MCF 10A (cell line): ENCODE measurements around the gene SAMD4A. TPM values are rescaled to one million over a fixed set of nuclear protein-coding genes. Genes with fewer than 3 reads are reported as not detected.

Source experiments
- BruUV-seq: library from RNA; stranded (reverse); fragments of 400-500 nt; replicated peaks from 2 replicates; lab custom pipeline; 2021; lab: Mats Ljungman, UMichigan
- CTCF ChIA-PET: fragments of 300-600 bp; sonication (Branson Sonifier 250); formaldehyde crosslinking; extraction: SDS; loops from one replicate; lab custom pipeline; 2021; ENCODE audit warnings: antibody characterized with exemption, inconsistent platforms; lab: Yijun Ruan, JAX
- POLR2A ChIA-PET: fragments of 300-600, 350-650 bp; sonication (Branson Sonifier 250); formaldehyde crosslinking; extraction: SDS; loops from one replicate; lab custom pipeline; 2020; ENCODE audit warnings: antibody characterized with exemption, inconsistent platforms; lab: Yijun Ruan, JAX
- DNase-seq: peaks from one replicate; pipeline ENCODE4 v3.0.0-alpha.2; 2018; ENCODE audit not compliant: unreplicated experiment
- H3K27ac Mint-ChIP-seq: one replicate; pipeline ENCODE4 v1.8.0; 2022; ENCODE audit warnings: mild to moderate bottlenecking, low read depth, mixed read lengths; ENCODE audit not compliant: unreplicated experiment
- H3K27me3 Mint-ChIP-seq: one replicate; pipeline ENCODE4 v1.8.0; 2022; ENCODE audit warnings: mixed read lengths; ENCODE audit not compliant: insufficient read depth, unreplicated experiment
- H3K36me3 Mint-ChIP-seq: one replicate; pipeline ENCODE4 v1.8.0; 2022; ENCODE audit warnings: mild to moderate bottlenecking, moderate library complexity, mixed read lengths; ENCODE audit not compliant: insufficient read depth, unreplicated experiment
- H3K4me1 Mint-ChIP-seq: one replicate; pipeline ENCODE4 v1.8.0; 2022; ENCODE audit warnings: mixed read lengths; ENCODE audit not compliant: insufficient read depth, unreplicated experiment
- H3K4me3 Mint-ChIP-seq: one replicate; pipeline ENCODE4 v1.8.0; 2022; ENCODE audit warnings: mild to moderate bottlenecking, moderate library complexity, mixed read lengths; ENCODE audit not compliant: unreplicated experiment
- H3K9me3 Mint-ChIP-seq: one replicate; pipeline ENCODE4 v1.8.0; 2022; ENCODE audit warnings: mixed read lengths; ENCODE audit not compliant: unreplicated experiment
- intact Hi-C: fragments of 100-400 bp; cut with micrococcal nuclease; formaldehyde crosslinking; loops from 2 replicates; pipeline ENCODE4 v1.14.1; 2022
- total RNA-seq: library from RNA; stranded (reverse); gene quantifications from 2 replicates; pipeline ENCODE4 v1.2.3, GENCODE V29; 2022
- TF ChIP-seq, protein P1 (sequence below): fragments of 200-600 bp; IDR thresholded peaks from one replicate; pipeline ENCODE4 v1.8.0; 2022; ENCODE audit warnings: antibody characterized with exemption, mild to moderate bottlenecking; ENCODE audit not compliant: unreplicated experiment

The SAMD4A gene
- total RNA-seq, 1 experiment from 2014 or later: 63.5 TPM

GRCh38 chr14:54807881-54808280, 241.0 kb downstream of the SAMD4A start:
- no peak overlapping the region for H3K4me3 Mint-ChIP-seq

GRCh38 chr14:54808326-54809161, 241.6 kb downstream of the SAMD4A start:
- intact Hi-C loops: loop anchor here (5.0 kb wide), 3 partner anchors 36 to 441 kb away; partner anchors contain the start of gene CGRRF1
- no peak for DNase-seq
- Mint-ChIP-seq H3K9me3 (no peaks in the 10 kb centered on the region), H3K27ac (no peak overlapping the region), H3K27me3 (peaks cover 13% of the 10 kb centered on the region), H3K36me3 (no peaks in the 10 kb centered on the region), H3K4me3 (no peak overlapping the region), H3K4me1 (peaks cover 12% of the 10 kb centered on the region)
- TF ChIP-seq, protein P1, sequence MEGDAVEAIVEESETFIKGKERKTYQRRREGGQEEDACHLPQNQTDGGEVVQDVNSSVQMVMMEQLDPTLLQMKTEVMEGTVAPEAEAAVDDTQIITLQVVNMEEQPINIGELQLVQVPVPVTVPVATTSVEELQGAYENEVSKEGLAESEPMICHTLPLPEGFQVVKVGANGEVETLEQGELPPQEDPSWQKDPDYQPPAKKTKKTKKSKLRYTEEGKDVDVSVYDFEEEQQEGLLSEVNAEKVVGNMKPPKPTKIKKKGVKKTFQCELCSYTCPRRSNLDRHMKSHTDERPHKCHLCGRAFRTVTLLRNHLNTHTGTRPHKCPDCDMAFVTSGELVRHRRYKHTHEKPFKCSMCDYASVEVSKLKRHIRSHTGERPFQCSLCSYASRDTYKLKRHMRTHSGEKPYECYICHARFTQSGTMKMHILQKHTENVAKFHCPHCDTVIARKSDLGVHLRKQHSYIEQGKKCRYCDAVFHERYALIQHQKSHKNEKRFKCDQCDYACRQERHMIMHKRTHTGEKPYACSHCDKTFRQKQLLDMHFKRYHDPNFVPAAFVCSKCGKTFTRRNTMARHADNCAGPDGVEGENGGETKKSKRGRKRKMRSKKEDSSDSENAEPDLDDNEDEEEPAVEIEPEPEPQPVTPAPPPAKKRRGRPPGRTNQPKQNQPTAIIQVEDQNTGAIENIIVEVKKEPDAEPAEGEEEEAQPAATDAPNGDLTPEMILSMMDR: no peak
- CTCF ChIA-PET: interaction anchor here (0.7 to 3.2 kb wide), 5 partner anchors 9 to 258 kb away, joined by 3 to 8 read pairs (median 3); partner anchors contain the start of gene SAMD4A
- BruUV-seq: no TSS peak
- POLR2A ChIA-PET: interaction anchor here (0.6 to 1.0 kb wide), 2 partner anchors 11 to 91 kb away, joined by 3 read pairs; no protein-coding TSS in a partner anchor

More at GRCh38 chr14:54807881-54808280, 241.0 kb downstream of the SAMD4A start:
- POLR2A ChIA-PET: interaction anchor here (0.6 kb wide), 2 partner anchors 41 to 91 kb away, joined by 3 to 5 read pairs; no protein-coding TSS in a partner anchor
- Mint-ChIP-seq H3K27ac (no peak overlapping the region), H3K9me3 (no peaks in the 10 kb centered on the region), H3K27me3 (peaks cover 13% of the 10 kb centered on the region), H3K36me3 (no peaks in the 10 kb centered on the region), H3K4me1 (peaks cover 12% of the 10 kb centered on the region)
- BruUV-seq: no TSS peak
- DNase-seq: no peak
- CTCF ChIA-PET: interaction anchor here (0.6 to 4.0 kb wide), 12 partner anchors 10 to 257 kb away, joined by 3 to 32 read pairs (median 3); partner anchors contain the start of gene SAMD4A
- intact Hi-C loops: loop anchor here (5.0 kb wide), 3 partner anchors 36 to 441 kb away; partner anchors contain the start of gene CGRRF1
- TF ChIP-seq, protein P1: no peak

GRCh38 chr14:54809767-54810166, 242.8 kb downstream of the SAMD4A start:
- Mint-ChIP-seq H3K27me3 (peaks cover 13% of the 10 kb centered on the region), H3K4me1 (peaks cover 12% of the 10 kb centered on the region), H3K9me3 (no peaks in the 10 kb centered on the region), H3K27ac (no peak overlapping the region), H3K36me3 (no peaks in the 10 kb centered on the region), H3K4me3 (no peak overlapping the region)
- TF ChIP-seq, protein P1: no peak
- ChIA-PET CTCF (interaction anchor here (0.6 to 3.2 kb wide), 2 partner anchors 40 to 246 kb away, joined by 3 to 8 read pairs; no protein-coding TSS in a partner anchor), POLR2A (no interaction called here)
- BruUV-seq: no TSS peak
- intact Hi-C loops: loop anchor here (5.0 kb wide), 3 partner anchors 37 to 442 kb away; partner anchors contain the start of gene CGRRF1
- no peak for DNase-seq

- Mint-ChIP-seq H3K4me3 (no peak overlapping the region), H3K36me3 (no peaks in the 10 kb centered on the region), H3K4me1 (no peaks in the 10 kb centered on the region), H3K9me3 (no peaks in the 10 kb centered on the region), H3K27ac (no peak overlapping the region), H3K27me3 (peaks cover 13% of the 10 kb centered on the region)
- TF ChIP-seq, protein P1: no peak
- DNase-seq: no peak
- intact Hi-C loops: no loop called here
- no TSS peak for BruUV-seq
- CTCF ChIA-PET: interaction anchor here (0.7 to 1.7 kb wide), 4 partner anchors 8 to 213 kb away, joined by 3 to 6 read pairs (median 3); no protein-coding TSS in a partner anchor
- POLR2A ChIA-PET: interaction anchor here (1.0 kb wide), 1 partner anchor 64 kb away, joined by 3 read pairs; no protein-coding TSS in a partner anchor
Measured at GRCh38 chr14:54812617-54813016, 245.7 kb downstream of the SAMD4A start.
